GM18861 (cell line): ENCODE results near the gene IGFLR1.
"Not testable (repeated sequence)": the region's sequence is repeated elsewhere in the genome, so short reads cannot be mapped to it uniquely, and the experiment has no call there.

ENCODE experiments used
- ATAC-seq: cut with Tn5 transposase; IDR thresholded peaks from one replicate; pipeline ENCODE4 v1.9.1; 2021; ENCODE audit not compliant: unreplicated experiment

IGFLR1 gene

GRCh38 chr19:35712567-35713505 lies 29.4 kb downstream of the IGFLR1 start:
- ATAC-seq = no peak

GRCh38 chr19:35710784-35711723 lies 31.2 kb downstream of the IGFLR1 start:
- peak; percentile 26 for ATAC-seq

GRCh38 chr19:35708391-35708790 lies 33.9 kb downstream of the IGFLR1 start:
- no peak for ATAC-seq

GRCh38 chr19:35704218-35704617 lies 38.0 kb downstream of the IGFLR1 start, which contains the start of gene ZBTB32:
ZBTB32 (plus strand) TSS chr19:35704558; CDS start chr19:35714627, 10,069 bp downstream.
- ATAC-seq = no peak

- ATAC-seq = no peak
These were observed 38.9 kb downstream of the IGFLR1 start for GRCh38 chr19:35703343-35703742.

GRCh38 chr19:35702223-35703012 lies 39.8 kb downstream of the IGFLR1 start:
- peak; percentile 95 for ATAC-seq

- ATAC-seq = no peak
These were observed 45.4 kb downstream of the IGFLR1 start for GRCh38 chr19:35696835-35697234.

- ATAC-seq = no peak
These were observed 46.3 kb downstream of the IGFLR1 start for GRCh38 chr19:35695895-35696422.

- ATAC-seq = peak; percentile 69
These were observed 48.2 kb downstream of the IGFLR1 start for GRCh38 chr19:35693835-35694599.

- ATAC-seq = no peak
These were observed 48.8 kb downstream of the IGFLR1 start for GRCh38 chr19:35693422-35693821.

- ATAC-seq = no peak
These were observed 50.2 kb downstream of the IGFLR1 start for GRCh38 chr19:35692010-35692409.

GRCh38 chr19:35691106-35691505 lies 51.1 kb downstream of the IGFLR1 start:
- not testable (repeated sequence) for ATAC-seq

- no peak for ATAC-seq
These were observed 52.4 kb downstream of the IGFLR1 start for GRCh38 chr19:35689836-35690235.
